SH-SY5Y (cell line): ENCODE results near the gene GRID2.

ENCODE experiments used
- GATA2 ChIP-seq: IDR thresholded peaks from 2 replicates; pipeline ENCODE4 v1.6.1; 2011; ENCODE audit warnings: mild to moderate bottlenecking, low read depth, low read length
- GATA3 ChIP-seq: IDR thresholded peaks from 2 replicates; pipeline ENCODE4 v1.6.1; 2011; ENCODE audit warnings: low read depth, mild to moderate bottlenecking, low read length, moderate library complexity

DNA sequence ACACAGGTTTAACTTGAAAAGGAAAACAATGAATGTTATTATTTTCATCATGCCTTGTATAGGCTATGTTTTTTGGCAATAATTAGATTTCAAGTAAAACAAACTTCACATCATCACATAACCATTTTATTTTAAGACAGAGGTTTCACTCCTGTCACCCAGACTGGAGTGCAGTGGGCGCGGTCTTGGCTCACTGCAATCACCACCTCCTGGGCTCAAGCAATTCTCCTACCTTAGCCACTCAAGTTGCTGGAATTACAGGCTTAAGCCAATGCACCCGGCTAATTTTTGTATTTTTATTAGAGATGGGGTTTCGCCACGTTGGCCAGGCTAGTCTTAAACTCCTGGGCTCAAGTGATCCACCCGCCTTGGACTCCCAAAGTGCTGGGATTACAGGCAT lies 866.2 kb downstream of the GRID2 start:
- TF ChIP-seq GATA3 (no peak), GATA2 (no peak)
